HG03175 (cell line): ENCODE results near the gene TMEM17.
A peak's percentile ranks its signal among the peaks of the same experiment; 100 is the strongest.

Source experiments
- ATAC-seq: cut with Tn5 transposase; IDR thresholded peaks from one replicate; pipeline ENCODE4 v1.9.1; 2021; ENCODE audit warnings: mild to moderate bottlenecking, moderate library complexity; ENCODE audit not compliant: unreplicated experiment

Gene TMEM17

GRCh38 chr2:62512384-62512783 is 6.4 kb upstream of the TMEM17 start:
- no peak for ATAC-seq

DNA sequence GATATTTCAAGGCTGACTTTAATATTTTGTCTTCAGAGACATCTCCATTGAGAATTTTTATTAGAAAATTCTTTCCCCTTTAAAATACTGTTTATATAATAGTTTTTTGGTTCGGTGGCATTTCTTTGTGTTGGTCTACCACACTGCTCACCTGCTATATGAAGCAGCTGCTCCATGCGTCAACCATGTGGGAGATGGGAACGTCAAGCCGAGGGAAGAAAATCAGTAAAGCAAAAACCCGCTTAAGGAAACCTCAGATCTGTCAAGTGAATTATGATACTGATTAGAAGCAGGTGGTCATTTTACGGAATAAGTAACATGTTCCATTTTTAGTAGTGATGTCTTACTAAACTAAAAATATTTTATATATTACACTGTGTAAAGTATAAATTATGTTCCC is 5.6 kb upstream of the TMEM17 start:
- no peak for ATAC-seq

DNA sequence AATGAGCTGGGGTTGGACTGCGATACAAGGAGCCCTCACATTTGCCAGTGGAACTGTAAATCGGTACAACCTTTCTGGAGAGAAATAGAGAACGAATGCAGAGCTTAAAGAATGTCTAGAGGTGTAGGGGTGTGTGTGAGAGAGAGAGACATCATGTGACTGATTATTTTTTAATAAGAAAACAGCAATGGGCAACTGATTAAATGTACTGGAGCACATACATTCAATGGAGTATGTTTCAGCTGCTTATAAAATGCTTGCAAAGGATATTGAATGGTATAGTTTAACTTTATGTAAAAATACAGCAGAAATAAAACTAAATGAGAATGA is 391 bp upstream of the TMEM17 start:
- peak; percentile 34 for ATAC-seq

DNA sequence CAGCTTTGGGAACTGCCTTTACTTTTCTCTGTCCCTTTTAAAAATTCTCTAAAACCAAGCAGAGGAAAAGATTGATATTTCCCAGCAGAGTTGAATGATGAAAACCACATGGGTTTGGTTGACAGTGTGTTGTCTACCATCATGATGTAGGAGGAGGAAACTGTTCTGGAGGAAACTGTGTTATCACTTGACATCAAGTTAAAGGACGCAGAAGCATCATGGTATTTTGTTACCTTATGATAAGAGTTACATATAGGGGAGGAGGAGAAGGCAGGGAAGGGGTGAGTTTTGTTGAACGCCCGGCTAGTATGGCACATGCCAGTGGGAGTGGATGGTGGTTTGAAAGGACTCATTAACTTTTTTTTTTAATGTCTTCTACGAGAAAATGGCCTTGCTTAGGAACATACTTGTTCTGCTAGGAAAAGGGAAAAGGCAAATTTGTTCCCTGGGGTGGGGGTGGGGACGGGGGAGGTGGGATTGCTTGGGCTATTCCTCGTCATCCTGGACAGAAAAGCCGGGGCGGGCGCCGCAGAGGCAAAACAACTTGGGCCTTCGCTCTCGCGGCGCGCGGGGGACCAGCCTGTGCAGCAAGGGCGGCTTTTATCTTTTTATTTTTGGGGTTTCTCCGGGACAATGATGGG is 766 bp downstream of the TMEM17 start:
- no peak for ATAC-seq

DNA sequence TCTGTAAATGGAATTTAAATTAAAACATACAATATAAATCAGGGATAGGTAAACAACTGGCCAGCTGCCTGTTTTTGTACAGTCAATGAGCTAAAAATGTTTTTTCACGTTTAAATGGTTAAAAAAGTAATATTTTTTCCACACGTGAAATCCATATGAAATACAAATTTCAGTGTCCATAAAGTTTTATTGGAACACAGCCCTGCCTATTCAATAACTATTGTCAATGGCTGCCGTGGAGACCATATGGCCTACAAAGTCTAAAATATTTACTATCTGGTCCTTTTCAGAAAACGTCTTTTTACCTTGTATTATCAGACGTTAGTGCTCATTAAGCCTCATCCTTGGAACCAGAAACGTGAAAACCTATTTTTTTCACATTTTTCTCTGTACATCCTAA is 1.3 kb downstream of the TMEM17 start:
- no peak for ATAC-seq

DNA sequence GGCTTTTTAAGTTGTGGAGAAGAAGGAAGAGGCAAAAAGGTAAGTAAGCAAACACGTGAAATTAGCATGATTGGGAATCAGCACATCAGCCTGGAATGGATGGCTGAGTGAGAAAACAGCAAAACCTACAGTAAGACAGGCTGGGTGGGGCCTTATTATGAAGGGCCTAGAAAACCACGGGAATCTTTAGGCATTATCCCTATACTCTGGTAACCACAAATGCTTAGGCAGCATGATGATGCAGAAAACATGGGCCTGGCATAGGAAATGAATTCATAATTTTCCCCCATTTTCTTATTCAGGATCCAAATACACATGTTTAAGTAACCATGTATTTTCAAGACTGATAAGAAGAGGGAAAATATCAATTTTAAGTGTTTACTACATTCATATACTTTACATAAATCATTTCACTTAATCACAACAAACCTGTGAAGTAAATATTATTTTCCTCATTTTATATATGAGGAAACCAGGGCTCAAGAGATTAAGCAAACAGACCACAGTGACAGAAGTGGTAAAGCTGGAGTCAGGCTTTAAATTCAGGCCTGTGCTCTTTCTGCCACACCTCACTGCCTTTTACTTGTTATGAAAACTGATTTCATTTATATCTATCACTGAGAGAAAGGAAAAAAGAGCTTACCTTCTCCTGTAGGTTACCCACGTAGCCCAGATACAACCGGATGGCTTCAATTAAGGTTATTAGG is 4.0 kb downstream of the TMEM17 start:
- no peak for ATAC-seq

GRCh38 chr2:62501069-62501468 is 4.9 kb downstream of the TMEM17 start:
- no peak for ATAC-seq

GRCh38 chr2:62499430-62500060 is 6.5 kb downstream of the TMEM17 start:
- no peak for ATAC-seq

DNA sequence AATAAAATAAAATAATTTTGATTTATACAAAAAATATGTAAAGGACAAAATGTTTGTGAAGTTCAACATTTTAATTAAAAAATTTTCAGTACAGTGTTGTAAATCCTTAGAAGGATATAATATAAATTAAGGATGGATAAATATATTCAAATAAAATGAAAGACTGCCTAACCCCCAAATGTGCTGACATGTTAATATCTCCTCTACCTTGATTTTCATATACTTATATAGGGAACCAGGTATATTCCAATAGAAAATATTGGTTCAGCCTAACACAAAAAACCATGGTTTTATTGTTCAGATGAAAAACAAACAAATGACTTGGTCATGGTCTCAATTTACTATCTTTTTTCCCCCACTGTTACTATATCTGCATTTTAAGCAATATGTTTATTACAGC is 7.3 kb downstream of the TMEM17 start:
- ATAC-seq: no peak

- no peak for ATAC-seq
Observed at GRCh38 chr2:62495761-62496160, 10.2 kb downstream of the TMEM17 start.

DNA sequence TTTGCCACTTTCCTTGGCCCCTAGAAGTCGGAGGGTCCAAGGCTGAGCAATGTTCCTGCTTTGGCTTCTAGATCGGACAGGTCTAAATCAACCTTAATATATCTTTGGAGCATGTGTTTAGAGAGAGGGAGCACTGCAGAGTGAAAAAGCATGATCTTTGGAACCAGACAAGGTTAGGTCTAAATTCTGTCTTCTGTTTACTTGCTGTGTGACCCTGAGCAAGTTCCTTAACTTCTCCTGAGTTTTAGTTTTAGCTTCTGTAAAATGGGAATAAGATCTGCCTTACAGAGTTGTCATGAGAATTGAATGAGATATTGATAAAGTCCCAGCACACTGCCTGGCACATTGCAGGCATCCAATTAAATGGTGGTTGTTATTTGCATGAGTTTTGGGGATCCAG is 13.9 kb downstream of the TMEM17 start:
- ATAC-seq: no peak

GRCh38 chr2:62489702-62490101 is 16.3 kb downstream of the TMEM17 start:
- ATAC-seq: no peak

DNA sequence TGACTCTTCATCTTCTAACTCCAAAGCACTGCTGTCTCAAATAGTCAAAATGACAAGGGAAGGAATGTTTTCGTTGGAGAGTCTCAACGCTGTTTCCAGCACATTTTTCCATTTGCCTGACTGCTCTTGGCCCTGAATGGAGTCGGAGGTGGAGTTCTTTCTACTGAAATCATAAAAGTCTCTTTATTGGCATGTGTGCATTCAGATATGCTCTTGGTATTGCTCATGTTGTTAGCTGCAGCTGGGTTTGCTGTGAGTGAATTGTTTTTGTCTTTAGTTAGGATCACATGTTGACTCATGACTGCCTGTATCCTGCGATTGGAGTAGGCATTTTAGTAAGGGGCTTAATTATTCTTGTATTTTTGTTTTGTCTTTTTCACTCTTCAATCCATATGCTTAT is 16.8 kb downstream of the TMEM17 start:
- no peak for ATAC-seq

DNA sequence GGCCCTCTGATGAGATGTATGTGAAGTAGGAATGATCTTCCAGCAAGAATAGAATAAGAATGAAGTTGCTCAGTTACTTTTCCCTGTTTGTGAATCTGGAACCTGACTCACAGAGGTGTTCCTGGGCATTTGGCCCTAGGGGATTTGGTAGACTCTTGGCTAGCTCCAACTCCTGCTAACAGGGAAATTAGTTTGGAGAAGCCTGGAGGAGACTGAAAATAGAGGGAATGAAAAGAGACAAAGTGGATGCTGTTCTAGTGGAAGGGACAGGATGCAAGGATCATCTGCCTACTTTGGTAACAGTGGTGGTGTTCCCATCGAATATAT is 19.6 kb downstream of the TMEM17 start:
- ATAC-seq: no peak

- no peak for ATAC-seq
Observed at GRCh38 chr2:62485761-62486438, 20.1 kb downstream of the TMEM17 start.

DNA sequence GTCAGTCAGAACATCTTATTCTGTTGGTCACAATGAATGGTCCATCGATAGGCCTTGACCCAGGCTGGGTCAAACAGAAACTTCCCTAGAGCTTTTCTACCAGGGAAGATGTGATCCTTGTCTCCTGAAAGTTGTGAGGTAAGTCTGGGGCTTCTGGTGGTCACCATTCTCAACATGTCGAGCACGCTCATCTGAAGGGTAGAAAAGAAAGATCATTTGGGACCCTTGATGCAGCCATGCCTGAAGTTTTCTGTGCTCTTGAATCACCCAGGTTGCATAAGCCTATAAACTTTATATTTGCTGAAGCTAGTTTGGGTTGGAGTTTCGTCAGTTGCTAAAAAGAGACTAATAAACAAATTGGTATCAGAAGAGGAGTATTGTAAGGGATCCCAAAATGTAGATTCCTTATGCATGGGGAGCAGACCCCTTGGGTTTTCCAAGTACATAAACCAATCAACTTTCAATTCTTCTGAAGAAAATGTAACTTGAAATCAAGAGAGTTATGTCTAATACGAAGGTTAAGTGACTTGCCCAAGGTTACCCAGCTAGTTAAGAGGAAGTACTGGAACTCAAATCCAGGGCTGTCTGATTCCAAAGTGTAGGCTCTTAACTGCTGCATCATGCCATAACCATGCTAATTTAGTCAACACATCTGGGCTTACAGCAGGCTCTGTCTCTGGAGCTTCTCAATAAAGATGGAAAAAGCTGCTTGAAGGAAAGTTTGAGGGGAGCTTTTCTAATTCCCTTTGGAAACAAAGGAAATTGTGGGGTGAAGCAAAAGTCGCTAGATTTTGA is 23.2 kb downstream of the TMEM17 start:
- no peak for ATAC-seq

GRCh38 chr2:62479917-62480316 is 26.1 kb downstream of the TMEM17 start:
- ATAC-seq: no peak

DNA sequence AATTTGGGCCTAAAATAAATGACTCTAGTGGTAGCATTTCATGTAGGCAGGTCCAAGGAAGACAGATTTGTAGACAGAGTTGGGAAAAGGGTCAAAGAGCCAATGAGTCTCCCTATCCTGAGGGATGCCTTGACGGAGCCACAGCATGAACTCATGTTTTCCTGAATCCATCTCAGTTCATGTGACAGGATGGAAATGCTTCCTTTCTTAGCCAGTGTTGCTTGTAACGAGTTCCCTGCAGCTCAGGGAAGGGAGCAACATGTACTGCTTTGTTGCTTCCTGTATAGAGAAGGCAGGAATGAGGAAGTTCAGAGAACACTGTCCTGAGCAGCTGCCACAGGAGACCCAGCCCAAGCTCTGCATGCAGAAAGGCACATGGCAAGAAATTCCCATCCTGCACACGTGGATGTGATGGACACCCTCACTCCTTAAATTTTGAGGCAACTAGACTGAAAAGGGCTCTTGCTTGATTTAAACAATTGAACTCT is 27.9 kb downstream of the TMEM17 start:
- ATAC-seq: no peak

DNA sequence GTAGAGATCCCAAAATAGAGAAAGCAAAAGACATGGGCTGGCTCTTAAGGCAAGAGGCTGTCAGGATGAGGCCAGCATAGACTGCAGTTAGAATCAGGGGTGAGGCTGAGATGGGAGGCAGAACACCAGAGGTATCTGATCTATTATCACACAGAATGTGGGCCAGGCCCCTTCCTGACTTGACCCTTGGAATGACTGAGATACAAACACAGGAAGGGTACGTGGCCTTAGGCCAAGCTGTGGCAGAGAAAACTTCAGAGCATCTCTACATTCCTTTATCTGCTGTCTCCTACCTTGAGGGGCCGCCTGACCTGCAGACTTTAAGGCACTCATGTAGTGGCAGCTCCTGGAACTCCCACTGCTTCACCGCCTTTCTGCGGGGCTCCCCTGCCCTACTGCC is 28.4 kb downstream of the TMEM17 start:
- ATAC-seq: no peak

DNA sequence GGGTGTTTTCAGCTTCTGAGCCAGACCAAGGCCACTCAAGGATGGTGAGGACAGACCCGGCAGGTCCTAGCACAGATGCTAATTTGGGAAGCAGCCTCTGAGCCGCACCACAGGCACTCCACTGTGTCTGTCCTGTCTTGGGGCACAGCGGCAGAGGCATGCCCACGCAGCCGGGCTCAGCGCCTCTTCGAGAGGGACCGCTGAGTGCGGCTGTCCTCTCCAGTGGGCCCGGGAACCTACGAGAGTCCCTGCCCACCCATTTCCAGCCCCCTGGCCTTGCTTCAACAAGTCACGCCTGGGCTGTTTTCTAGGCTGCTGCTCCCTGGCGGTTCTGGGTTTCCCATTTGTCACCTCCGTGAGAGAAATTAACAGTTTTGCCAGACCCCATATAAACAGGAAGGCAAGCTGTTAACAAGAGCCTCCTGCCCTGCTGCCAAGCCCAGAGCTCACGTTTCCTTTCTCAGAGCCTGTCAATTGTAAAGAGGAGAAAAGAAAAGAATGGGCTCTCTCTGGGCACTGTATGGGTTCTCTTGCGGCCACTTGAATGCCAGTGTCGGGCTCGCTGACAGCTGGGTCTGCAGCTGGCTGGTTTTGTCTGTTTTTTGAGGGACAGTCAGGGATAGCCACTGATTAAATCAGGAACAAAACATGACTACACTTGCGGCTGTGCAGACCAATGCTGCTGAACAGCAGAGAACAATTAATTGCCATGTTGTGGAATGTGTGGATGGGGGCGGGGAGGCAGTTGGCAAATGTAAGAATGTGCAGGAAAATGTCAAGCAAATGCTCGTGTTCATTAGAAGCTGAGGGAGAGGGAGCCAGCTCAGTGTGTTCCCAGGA is 30.6 kb downstream of the TMEM17 start:
- ATAC-seq: no peak
